GM18520 (cell line): ENCODE results near the gene AHCYL2.
"Not testable (repeated sequence)": the region's sequence is repeated elsewhere in the genome, so short reads cannot be mapped to it uniquely, and the experiment has no call there.

Experiments
- ATAC-seq: cut with Tn5 transposase; IDR thresholded peaks from one replicate; pipeline ENCODE4 v1.9.1; 2021; ENCODE audit not compliant: unreplicated experiment

The AHCYL2 gene

DNA sequence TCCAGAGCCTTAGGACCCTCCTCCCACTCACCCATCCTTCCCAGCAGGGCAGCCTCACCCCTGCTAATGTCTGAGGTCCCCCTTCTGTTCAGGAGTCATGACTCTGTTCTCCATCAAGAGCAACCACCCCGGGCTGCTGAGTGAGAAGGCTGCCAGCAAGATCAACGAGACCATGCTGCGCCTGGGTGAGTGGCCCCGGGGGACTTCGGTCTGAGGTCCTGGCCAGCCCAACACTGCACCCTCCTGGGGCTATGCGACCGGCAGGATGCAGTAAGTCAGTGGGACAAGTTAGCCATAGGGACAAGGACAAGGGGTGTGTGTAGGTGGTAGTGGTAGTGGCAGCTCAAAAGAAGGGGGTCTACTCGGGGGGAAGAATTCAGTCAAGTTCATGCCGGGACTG, 16.2 kb upstream of the AHCYL2 start:
- no peak for ATAC-seq

- no peak for ATAC-seq
Measured at GRCh38 chr7:129209067-129209926, 15.5 kb upstream of the AHCYL2 start.

DNA sequence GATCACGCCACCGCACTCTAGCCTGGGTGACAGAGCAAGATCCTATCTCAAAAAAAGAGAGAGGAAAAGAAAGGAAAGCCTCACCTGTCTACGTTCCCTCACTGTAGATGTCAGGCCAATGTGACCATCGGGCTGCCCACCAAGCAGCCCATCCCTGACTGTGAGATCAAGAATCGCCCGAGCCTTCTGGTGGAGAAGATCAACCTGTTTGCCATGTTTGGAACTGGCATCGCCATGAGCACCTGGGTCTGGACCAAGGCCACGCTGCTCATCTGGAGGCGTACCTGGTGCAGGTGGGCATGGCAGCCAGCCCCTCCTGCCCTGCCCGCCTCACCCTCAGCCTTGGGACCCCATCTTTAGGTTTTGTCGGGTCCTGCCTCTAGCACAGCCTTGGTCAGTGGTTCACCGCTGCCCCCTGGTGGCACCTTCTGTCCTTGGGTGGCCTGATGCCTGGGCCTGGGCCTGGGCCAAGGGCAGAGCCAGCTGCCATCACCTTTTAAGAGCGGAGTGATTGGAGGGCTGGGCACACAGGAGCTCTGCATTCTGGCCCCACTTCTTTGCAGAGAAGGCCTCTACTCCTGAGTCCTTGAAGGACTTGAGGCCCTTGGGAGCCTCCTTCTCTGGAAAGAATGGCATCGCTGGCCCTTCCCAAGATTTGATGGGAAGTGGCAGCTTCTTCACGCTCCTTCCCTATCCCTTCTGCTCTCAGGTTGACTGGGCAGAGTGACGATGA, 14.4 kb upstream of the AHCYL2 start:
- peak; percentile 43 for ATAC-seq

- no peak for ATAC-seq
Measured at GRCh38 chr7:129210989-129211312, 13.9 kb upstream of the AHCYL2 start.

GRCh38 chr7:129212126-129212525, 12.7 kb upstream of the AHCYL2 start:
- ATAC-seq, result no peak

GRCh38 chr7:129212596-129212995, 12.2 kb upstream of the AHCYL2 start:
- ATAC-seq, result no peak

DNA sequence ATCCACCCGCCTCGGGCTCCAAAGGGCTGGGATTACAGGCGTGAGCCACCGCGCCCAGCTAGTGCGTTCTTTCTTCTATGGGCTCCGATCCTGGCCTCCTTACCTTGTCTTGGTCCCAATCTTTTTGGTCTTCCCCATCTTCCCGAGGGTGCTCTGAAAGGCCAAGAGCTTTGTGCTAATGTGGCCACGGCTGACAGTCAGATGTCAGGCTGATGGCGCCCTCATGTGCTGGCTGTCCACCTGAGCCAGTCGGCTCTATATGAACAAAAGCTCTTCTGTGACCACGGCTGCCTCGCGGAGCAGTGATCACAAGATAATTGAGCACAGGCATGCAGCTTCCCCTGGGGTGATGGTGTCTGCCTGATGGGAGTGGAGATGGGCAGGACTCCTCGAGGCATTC, 11.0 kb upstream of the AHCYL2 start:
- no peak for ATAC-seq

- ATAC-seq, result not testable (repeated sequence)
Measured at GRCh38 chr7:129215691-129216090, 9.1 kb upstream of the AHCYL2 start.

GRCh38 chr7:129216101-129216715, 8.6 kb upstream of the AHCYL2 start:
- ATAC-seq, result not testable (repeated sequence)

- not testable (repeated sequence) for ATAC-seq
Measured at GRCh38 chr7:129216821-129217416, 7.9 kb upstream of the AHCYL2 start.

GRCh38 chr7:129218514-129219062, 6.2 kb upstream of the AHCYL2 start:
- peak; percentile 70 for ATAC-seq

- ATAC-seq, result not testable (repeated sequence)
Measured at GRCh38 chr7:129219166-129219565, 5.7 kb upstream of the AHCYL2 start.

DNA sequence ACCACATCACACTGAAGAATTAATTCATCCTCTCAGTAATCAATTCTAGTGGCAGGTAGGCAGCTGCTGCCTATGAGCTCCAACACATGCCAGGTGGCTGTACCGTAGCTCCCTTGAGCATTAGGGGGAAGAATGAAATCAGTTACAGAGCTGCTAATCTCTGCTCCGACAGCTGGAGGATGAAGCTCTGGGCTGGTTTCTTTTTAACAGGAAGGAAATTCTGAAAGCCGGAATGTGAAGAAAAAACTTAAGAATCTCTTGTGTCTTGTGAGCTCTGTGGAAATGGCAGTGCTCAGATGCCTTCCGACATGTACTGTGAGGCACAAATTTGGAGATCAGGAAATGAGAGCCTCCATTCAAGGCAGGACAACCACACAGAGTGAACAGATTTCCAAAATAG, 2.8 kb upstream of the AHCYL2 start:
- no peak for ATAC-seq

DNA sequence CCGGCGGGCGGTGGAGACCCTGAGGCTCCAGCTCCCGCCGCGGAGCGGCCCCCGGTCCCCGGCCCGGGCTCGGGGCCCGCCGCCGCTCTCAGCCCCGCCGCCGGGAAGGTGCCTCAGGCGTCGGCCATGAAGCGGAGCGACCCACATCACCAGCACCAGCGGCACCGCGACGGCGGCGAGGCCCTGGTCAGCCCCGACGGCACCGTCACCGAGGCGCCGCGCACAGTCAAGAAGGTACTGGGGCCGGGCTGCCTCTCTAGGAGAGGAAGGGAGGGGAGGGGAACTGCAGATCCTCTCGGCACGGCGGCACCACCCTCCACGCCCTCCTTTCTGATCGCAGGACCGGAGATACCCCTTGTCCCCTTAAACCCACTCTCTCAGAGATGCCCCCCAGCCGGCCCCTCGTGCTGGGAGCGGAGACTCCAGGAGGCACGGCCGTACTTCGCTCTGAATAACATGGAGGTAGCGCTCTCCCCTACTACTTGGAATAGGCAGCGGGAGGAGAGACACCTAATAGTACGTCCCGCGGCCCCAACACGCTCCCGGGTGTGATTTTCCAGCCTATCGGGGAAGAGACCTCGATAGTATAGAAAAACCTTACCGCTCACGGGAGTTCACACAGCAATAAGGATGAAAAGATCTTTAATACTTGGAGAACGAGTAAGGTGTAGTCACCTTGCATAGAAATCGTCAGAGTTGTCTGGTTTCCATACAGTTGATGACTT, 538 bp downstream of the AHCYL2 start:
- peak; percentile 17 for ATAC-seq

DNA sequence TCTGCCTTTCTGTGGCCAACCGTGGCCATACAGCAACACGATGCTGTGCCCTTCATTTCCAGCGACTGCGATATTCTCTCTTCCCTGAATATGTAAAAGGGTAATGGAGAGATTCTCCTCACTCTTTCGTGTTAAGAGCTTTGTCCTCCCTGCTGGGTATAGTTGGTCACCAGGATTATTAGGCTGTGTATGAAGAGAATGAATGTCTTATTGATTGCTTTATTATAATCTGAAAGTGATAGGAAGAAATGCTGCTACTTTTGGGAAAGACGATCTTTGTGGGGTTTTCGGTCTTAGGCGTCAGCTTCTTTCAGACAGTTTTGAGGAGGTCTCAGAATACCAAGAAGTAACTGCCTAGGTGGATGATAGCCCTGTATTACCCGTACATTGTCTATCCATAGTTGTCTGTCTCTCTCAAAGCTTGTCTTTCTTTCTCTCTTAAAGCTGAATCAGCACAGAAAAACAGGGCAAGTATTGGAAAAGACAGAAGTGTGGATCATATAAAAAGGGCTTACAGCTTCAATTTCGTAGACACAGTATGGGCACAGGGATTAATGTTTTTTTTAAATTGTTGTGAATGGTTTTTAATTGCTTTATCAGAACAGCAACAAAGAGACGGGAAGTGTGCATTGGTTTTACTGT, 1.2 kb downstream of the AHCYL2 start:
- no peak for ATAC-seq

GRCh38 chr7:129227646-129228578, 3.1 kb downstream of the AHCYL2 start:
- ATAC-seq, result no peak

DNA sequence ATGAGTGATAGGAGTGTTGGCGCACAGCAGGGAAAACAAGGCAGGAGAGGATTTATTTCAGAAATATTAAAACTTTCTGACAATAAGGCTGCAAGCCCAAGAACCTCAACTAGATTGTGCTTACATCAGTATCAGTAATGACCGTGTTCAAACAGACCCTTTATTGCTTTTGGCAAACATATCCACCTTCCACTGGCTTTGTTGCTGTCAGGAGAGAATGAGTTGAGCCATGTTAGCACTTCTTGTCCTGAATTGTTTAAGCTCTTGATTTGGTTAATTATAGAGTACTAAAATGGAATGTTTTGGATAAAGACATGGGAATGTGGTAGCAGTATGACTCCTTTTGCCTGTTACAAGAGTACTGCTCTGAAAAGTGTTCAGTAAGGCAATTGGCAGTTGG, 3.8 kb downstream of the AHCYL2 start:
- no peak for ATAC-seq

GRCh38 chr7:129231666-129232065, 6.8 kb downstream of the AHCYL2 start:
- no peak for ATAC-seq

DNA sequence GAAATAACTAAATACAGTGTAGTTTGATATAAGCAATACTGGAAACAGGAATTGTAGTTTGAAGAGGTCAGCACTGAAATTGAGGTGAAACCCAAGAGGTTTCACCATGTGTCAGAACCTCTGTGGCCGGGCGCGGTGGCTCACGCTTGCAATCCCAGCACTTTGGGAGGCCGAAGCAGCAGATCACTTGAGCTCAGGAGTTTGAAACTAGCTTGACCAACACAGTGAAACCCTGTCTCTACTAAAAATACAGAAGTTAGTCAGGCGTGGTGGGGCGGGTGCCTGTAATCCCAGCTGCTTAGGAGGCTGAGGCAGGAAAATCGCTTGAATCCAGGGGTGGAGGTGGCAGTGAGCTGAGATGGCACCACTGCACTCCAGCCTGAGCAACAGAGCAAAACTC, 13.7 kb downstream of the AHCYL2 start:
- no peak for ATAC-seq
